ENCODE results near the gene TMEM150C.

- no peak for TF ChIP-seq CTCF (IDR thresholded peaks at IDR 0.05)
- TF ChIP-seq POLR2A (IDR thresholded peaks at IDR 0.05) = no peak
Measured at GRCh38 chr4:82594456-82594855, 32.7 kb upstream of the TMEM150C start.
